GM12891 (cell line): ENCODE results near the gene TLX1.

Experiments
- POLR2A ChIP-seq: IDR thresholded peaks from 2 replicates; pipeline ENCODE4 v1.6.1; 2011; ENCODE audit warnings: low read depth, low read length, control low read depth
- SPI1 ChIP-seq: IDR thresholded peaks from 2 replicates; pipeline ENCODE4 v1.6.1; 2011; ENCODE audit warnings: low read depth, low read length, control low read depth
- TAF1 ChIP-seq: IDR thresholded peaks from 2 replicates; pipeline ENCODE4 v1.6.1; 2011; ENCODE audit warnings: low read depth, low read length, control low read depth

DNA sequence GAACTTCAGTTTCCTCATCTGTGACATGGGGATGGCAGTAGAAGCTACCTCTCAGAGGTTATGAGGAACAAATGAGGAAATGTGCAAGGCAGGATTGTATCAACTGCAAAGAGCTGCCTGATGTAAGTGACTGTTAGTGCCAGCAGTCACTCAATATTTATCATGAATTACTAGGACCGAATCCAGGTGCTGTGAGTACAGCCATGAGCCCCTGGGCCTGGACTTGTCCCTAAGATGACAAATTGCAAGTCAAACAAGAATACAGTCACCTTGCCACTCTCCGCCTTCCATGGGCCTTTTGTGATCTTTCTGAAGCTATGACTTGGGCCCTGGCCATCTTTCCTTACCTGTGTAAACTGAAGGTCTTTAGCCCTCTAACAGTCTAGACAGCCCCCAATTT is 27.7 kb upstream of the TLX1 start:
- TF ChIP-seq POLR2A (no peak), SPI1 (no peak), TAF1 (no peak)
